Measurements from ENCODE around the gene CCDC60. TPM values are rescaled to one million over a fixed set of nuclear protein-coding genes. Genes with fewer than 3 reads are reported as not detected.

CCDC60 gene
- polyA plus RNA-seq, 3 donors: not detected

GRCh38 chr12:119383206-119383605 lies 48.7 kb downstream of the CCDC60 start:
- no peak for TF ChIP-seq CTCF (IDR thresholded peaks at IDR 0.05)
- Histone ChIP-seq H3K27me3 (ENCODE audit: control insufficient read depth in 2 of 2, insufficient read depth in 2 of 2, low read length in 2 of 2) (peaks cover 0 to 2% of the 10 kb centered on the region in 2 donors), H4K20me1 (ENCODE audit: insufficient read depth, low read length) (no peaks in the 10 kb centered on the region), H3K4me3 (replicated peaks in 1 of 3; ENCODE audit: low read depth in 2 of 3, low read length in 3 of 3) (no peak overlapping the region), H3K36me3 (replicated peaks in 1 of 2; ENCODE audit: control insufficient read depth in 1 of 2, insufficient read depth in 2 of 2, low read length in 2 of 2) (no peaks in the 10 kb centered on the region), H3K9me3 (replicated peaks in 1 of 2; ENCODE audit: control insufficient read depth in 1 of 2, insufficient read depth in 1 of 2, low read length in 2 of 2) (peaks cover 0 to 6% of the 10 kb centered on the region in 2 donors), H3K9ac (ENCODE audit: insufficient read depth, low read length, poor library complexity, severe bottlenecking) (no peak overlapping the region), H3K27ac (ENCODE audit: low read depth in 1 of 2, low read length in 2 of 2) (no peak overlapping the region), H3K4me2 (replicated peaks; ENCODE audit: extremely low read depth, low read length, poor library complexity, severe bottlenecking) (no peak overlapping the region), H3K79me2 (ENCODE audit: insufficient read depth, low read length) (no peaks in the 10 kb centered on the region), H3K4me1 (ENCODE audit: control insufficient read depth in 1 of 2, insufficient read depth in 2 of 2, low read length in 2 of 2) (no peaks in the 10 kb centered on the region), H2AFZ (ENCODE audit: insufficient read depth, low read depth, low read length, poor library complexity, severe bottlenecking) (no peak overlapping the region)
- Mint-ChIP-seq H3K27me3 (ENCODE audit: low read depth in 3 of 3) (peaks cover 0 to 2% (median 1%) of the 10 kb centered on the region in 3 donors), H3K27ac (no peak overlapping the region), H3K4me1 (no peaks in the 10 kb centered on the region), H3K4me3 (no peak overlapping the region), H3K36me3 (no peaks in the 10 kb centered on the region), H3K9me3 (peaks cover 3 to 10% (median 6%) of the 10 kb centered on the region in 7 donors)
- DNase-seq: no peak
- intact Hi-C loops (cut with micrococcal nuclease): no loop called here
- 96% methylated on average over 6 of the region's 7 CpGs for WGBS (ENCODE audit: insufficient coverage)

GRCh38 chr12:119384340-119384739 lies 49.8 kb downstream of the CCDC60 start:
- H2AFZ ChIP-seq (ENCODE audit: insufficient read depth, low read depth, low read length, poor library complexity, severe bottlenecking): no peak overlapping the region
- no peak overlapping the region for H3K27ac ChIP-seq (ENCODE audit: low read depth in 1 of 2, low read length in 2 of 2)
- no peak overlapping the region for H3K4me2 ChIP-seq (replicated peaks; ENCODE audit: extremely low read depth, low read length, poor library complexity, severe bottlenecking)
- H3K9ac ChIP-seq (ENCODE audit: insufficient read depth, low read length, poor library complexity, severe bottlenecking): no peak overlapping the region
- no peaks in the 10 kb centered on the region for H3K36me3 ChIP-seq (replicated peaks in 1 of 2; ENCODE audit: control insufficient read depth in 1 of 2, insufficient read depth in 2 of 2, low read length in 2 of 2)
- 100% methylated on average over 4 of the region's 5 CpGs for WGBS (ENCODE audit: insufficient coverage)
- no peak overlapping the region for H3K4me3 ChIP-seq (replicated peaks in 1 of 3; ENCODE audit: low read depth in 2 of 3, low read length in 3 of 3)
- H3K79me2 ChIP-seq (ENCODE audit: insufficient read depth, low read length): no peaks in the 10 kb centered on the region
- Mint-ChIP-seq H3K27me3 (ENCODE audit: low read depth in 3 of 3) (peaks cover 0 to 3% (median 2%) of the 10 kb centered on the region in 3 donors), H3K36me3 (no peaks in the 10 kb centered on the region), H3K4me3 (no peak overlapping the region), H3K9me3 (peaks cover 3 to 10% (median 6%) of the 10 kb centered on the region in 7 donors), H3K4me1 (no peaks in the 10 kb centered on the region), H3K27ac (no peak overlapping the region)
- intact Hi-C loops (cut with micrococcal nuclease): no loop called here
- H3K9me3 ChIP-seq (replicated peaks in 1 of 2; ENCODE audit: control insufficient read depth in 1 of 2, insufficient read depth in 1 of 2, low read length in 2 of 2): peaks cover 0 to 6% of the 10 kb centered on the region in 2 donors
- no peak for TF ChIP-seq CTCF (IDR thresholded peaks at IDR 0.05)
- no peaks in the 10 kb centered on the region for H3K4me1 ChIP-seq (ENCODE audit: control insufficient read depth in 1 of 2, insufficient read depth in 2 of 2, low read length in 2 of 2)
- no peak for DNase-seq
- H3K27me3 ChIP-seq (ENCODE audit: control insufficient read depth in 2 of 2, insufficient read depth in 2 of 2, low read length in 2 of 2): peaks cover 0 to 2% of the 10 kb centered on the region in 2 donors
- H4K20me1 ChIP-seq (ENCODE audit: insufficient read depth, low read length): no peaks in the 10 kb centered on the region

Data from CD14-positive monocyte (primary cell).